GM04504 (cell line): ENCODE measurements around the gene DAAM1.
A peak's percentile ranks its signal among the peaks of the same experiment; 100 is the strongest.

Experiments used
- DNase-seq: peaks from one replicate; pipeline ENCODE4 v3.0.0-alpha.2; 2012; ENCODE audit warnings: low read depth

Gene DAAM1

DNA sequence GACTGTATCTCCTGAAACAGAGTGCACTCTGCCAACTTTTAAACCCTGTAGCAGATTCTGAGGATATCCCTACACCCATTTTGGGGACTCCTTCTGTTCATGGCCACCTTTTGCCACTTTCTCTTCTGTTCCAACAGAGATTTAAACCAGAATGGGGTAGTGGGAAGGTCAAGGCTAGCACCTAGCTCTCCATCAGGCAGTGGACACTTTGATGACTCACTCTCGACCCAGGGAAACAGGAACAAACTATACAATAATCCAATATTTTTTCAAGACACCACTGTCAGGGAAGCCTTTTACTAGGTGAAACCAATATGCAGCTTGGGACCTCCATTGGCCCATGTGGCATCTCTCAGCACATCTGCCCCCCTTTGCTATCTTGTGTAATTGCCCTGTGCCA lies 103.6 kb downstream of the DAAM1 start:
- DNase-seq = no peak

DNA sequence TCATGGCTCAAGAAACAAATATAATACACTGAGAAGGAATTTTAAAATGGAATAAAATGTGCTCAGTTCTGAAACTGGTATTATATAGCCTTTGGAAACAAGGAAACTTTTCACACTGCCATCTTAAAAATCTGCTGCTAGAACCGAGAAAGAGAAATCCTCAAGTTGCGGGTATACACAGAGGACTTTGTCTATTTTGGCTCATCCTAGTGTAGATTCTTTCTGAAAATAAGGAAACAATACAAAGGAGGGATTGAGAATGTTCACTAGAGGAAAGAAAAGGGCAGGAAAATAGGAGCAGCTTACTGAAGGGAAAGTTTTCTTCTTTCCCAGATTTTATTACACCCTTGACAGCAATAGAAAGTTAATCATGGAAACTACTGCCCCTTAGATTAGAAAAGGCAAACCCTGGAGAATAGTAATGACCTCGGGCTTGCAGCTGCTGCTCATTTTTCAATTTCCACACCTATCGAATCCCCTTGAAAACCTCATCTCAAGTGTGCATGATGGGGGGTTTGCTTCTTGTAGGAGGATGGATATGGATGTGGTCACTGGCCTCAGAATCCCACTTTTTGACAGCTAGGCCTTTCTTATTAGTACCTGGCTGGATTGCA lies 104.6 kb downstream of the DAAM1 start:
- no peak for DNase-seq

DNA sequence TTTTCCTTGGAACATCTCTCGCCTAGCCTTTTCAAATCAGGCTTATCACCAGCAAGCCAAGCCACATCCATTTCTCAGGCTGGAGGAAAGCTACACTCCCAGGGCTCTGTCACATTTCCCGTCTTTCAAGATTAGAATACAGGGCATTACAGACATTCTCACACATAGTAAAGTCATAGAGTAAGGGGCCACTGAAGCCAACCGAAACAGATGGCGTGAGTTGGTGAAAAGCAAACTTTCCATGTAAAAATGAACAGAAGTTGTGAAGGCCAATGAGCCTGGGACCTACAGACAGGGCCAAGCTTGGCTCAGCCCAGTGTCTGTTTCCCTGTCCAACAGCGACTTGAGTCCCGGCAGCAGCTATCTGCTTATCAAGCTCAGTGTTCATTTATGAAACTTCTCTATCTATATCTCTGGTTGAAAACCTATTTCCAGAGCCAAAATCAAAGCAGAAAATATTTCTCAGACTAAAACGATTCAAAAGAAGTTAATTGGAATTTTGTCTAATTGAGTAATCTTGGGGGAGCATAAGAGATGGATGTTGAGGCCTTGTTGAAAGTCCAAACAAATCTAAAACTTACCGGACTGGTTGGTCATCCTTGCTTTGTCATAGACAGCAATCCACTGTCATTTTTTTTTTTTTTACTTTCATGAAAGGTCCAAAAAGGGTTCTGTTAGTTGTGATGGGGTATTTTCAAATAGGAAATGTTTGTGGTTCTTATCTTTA lies 105.6 kb downstream of the DAAM1 start:
- DNase-seq = no peak

DNA sequence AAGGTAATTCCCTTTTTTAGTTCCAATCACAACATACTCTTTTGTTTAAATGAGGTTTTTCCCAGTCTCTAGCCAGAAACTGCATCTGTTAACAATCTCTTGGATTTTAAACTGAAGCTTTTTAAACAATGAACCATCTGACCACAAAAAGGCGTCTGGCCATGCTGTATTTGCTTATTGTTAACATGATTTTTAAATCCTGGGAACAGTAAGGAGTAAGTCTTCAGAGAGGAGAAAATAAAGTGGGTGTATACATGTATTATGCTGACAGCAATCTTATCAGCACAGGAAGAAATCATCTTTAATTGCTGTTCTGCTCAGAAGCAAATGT lies 106.2 kb downstream of the DAAM1 start:
- DNase-seq = peak; percentile 60

DNA sequence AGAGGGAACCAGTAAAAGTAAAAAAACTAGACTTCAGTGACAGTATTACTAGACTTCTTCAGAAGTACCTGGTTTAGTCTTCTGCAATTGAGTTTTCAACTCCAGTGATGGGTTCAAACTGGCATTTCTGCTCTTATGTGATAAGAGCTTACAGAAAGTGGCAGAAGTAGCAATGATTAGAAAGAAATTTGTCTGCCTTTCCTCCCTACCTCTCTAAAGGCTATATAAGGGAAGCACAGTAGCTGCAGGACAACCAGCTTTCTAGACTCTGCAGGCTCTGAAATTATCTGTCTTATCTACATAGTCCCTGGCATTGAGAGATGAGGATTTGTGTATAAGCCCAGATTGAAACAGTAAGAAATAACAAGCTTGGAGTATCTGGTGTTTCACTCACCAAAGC lies 107.5 kb downstream of the DAAM1 start:
- no peak for DNase-seq

DNA sequence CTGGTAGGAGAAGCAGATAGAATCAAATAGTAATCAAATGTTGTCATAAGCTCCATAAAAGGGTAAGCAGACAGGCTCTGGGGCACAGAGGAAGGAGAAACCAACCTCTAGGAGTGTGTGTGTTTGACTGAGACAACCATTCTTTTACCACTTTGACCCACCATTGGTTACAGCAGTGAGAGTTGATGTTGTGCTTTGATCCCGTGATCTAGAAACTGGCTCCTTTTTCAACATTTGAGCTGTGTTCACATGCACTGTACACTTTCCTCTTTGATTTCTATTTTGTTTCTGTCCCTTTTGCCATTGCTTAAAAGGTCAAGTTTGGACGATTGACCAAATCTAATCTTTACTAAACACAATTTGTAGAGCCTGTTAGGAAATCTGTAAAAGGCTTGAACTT lies 108.0 kb downstream of the DAAM1 start:
- DNase-seq = no peak

DNA sequence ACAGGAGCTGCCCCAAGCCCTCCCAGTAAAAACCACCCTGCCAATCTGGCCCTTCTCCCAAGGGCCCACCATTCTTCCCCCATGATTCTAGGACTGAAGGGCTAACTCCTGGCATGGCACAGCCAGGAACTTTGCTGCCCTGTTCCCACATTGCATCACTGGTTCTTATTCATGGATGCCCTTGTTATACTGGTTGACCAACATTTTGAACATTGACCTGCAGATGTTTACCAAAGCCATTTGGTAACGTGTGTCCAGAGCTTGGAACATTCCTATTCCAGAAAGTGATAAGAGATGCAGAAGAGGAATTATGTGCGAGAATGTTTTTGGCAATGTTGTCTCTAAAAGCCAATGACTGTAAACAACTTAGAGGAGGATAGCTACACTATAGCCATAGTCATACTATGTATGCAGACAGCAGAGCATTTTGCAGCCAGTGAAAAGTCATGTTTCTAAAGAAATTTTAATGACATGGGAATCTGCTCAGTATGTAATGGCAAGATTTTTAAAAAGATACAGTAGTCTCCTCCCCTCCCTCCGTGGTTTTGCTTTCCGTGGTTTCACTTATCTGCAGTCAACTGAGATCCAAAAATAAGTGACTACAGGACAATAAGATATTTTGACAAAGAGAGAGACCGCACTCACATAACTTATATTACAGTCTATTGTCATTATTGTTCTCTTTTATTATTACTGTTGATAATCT lies 108.8 kb downstream of the DAAM1 start:
- DNase-seq = no peak

DNA sequence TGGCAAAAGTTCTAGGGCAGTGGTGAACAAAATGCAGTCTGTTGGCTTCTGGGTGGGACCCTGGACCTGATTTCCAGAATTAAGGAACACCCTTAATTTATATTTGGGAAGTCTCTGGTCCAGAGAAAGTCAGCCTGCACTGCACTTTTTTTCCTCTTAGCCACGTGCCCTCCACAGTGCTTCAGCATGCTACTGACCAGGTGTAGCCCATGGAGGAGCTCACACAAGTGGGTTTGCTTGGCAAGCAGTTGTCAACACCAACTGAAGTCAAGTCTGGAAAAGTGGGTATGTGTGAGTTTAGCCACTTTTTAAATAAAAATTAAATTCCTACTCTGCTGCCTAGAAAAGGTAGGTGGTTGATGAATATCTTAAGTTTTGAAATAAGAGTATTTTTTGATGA lies 111.3 kb downstream of the DAAM1 start:
- no peak for DNase-seq

DNA sequence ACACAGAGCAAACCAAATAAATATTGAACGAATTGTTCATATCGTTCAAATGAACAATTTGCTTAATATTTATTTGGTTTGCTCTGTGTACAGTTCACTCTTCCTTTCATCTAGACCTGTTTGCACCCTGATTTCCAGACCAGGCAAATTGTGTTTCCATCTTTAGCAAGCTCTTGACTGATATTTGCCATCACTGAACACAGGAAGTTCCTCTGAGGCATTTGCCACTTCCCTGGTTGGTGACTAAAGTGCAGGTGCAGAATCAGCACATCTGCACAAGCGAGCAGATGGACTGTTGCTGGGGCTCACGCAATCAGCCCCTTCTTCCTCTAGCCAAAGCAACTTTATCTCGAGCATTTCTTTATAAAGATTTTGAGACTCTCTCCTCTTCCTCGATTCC lies 112.9 kb downstream of the DAAM1 start:
- DNase-seq = no peak

DNA sequence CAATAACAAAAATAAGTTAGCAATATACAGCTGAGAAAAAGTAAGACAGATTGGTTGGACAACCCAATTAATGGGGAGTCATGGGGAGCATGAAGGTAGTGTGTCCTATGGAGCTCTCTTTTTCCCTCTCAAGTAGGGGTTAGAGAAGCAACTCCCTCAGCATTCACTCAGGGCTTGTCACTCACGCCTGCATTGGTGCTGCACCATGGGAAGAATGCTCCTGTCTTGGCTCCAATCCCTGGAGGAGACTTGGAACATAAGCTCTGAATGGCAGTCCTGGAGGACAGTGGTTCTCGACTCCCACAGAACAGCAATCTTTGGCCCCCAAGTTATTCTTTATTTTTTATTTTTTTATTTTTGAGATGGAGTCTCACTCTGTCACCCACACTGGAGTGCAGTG lies 113.8 kb downstream of the DAAM1 start:
- no peak for DNase-seq

DNA sequence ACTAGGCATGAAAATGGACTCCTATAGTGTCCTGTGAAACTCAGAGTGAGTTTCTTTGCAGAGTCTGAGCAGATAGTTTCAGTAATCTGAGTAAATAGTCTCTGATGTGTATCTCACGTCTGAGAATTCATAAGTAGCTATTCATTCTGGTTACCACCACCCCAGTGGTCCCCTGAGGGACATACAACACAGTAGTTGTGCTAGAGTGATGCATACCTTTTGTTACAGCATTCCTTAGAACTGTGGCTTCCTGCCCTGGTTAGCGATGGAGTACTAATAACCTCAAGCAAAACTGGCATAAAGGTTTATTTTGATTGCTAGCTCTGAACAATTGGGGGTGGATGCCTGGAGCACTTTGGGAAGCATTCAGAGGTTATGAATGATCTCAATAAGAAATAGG lies 114.7 kb downstream of the DAAM1 start:
- no peak for DNase-seq

DNA sequence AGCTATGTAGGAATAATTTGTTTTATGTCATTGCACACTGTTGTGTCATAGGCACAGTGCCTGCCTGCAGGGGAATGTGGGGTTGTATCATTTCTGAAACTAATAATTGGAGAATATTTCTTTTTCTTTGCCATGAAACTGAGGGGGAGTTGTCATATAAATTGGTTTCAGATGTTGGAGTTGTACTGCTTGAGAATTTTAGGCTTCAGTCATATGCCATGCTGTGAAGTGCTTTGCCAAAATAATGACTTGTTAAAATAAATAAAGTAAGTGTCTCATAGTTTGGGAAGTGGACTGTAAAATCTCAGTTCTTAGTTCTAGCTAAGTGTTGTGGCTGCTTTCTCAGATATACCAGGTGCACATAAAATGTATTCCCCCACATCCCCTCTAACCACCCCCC lies 116.8 kb downstream of the DAAM1 start:
- peak; percentile 44 for DNase-seq

DNA sequence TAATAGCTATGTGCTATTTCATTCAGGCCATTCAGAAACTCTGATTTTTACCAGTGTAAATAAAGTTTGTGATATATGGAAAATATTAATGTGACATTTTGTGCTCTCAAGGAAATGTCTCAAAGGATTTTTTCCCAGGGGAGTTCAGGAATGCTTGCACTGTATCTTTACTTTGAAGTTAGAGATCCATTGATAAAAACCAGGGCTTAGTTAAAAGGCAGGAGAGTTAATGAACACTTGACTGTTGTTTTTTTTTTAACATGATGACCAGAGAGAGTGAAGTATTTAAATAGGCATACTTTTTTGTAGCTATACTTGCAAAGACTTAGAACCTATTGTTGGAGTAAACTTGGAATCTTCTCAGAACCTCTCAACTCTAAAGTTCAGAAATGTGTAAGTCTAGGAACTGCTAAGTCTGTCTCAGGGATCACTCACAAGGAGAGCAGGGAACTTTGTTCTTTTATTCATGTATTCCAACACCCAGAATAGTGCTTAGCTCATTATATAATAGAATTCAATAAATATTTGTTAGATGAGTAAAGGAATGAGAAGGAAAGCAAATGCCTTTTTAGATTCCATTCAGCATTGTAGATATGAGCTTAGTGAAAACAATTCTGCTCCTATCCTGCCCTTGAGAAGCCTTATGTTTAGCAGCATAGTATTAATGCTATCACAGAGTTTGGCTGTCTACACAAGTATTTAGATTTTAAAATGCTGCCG lies 117.5 kb downstream of the DAAM1 start:
- peak; percentile 28 for DNase-seq

DNA sequence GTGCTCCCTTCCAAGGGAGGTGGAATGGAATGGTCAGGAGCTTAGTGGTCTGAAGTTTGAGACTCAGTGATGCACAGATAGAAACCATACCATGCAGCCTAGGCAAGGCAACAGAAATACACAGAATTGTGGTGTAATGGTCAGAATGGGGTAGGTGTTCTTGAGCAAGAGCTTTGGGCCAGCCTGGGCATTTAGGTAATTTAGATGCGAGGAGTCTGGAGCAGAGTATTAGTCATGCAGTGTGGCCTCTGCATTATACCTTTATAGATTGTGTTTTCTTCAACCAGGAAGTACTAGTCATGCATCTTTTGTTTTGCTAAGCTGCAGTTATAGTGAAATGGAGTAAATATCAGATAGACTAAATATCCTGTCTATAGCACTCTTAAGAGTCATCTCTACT lies 118.3 kb downstream of the DAAM1 start:
- no peak for DNase-seq

DNA sequence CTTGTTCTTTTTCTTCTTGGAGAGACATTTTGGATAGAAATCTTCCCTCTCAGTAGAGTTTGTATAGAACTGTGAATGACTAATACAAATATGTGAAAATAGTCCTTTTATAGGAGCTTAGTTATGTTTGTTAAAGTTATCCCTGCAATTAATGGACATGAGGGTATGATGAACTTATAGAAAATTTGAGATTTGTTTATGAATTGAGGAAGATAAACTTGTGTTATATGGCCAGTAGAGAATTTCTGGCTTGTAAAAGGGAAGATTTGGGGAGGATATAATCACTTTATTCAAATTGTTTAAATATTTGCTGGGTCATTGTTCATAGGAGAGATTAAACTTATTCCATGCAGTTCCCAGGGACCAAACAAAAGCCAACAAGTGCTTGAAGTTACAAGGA lies 119.6 kb downstream of the DAAM1 start:
- DNase-seq = no peak

DNA sequence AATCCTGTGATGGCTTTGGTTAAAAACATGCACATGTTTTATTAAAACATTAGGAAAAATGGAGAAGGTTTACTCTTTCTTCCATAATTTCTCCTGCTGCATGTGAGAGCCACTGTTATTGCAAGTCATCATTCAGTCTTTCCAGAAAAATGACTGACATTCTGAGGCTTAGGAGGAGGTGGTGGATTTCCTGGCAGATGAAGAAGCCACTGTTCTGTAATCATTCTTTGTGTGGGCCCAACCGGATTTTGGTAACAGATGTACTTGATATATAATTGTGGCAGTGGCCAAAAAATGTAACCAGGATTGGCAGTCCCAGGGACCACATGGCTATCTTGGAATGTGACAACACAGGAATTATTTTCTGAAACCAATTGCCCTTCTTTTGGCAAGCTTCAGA lies 120.2 kb downstream of the DAAM1 start:
- no peak for DNase-seq

DNA sequence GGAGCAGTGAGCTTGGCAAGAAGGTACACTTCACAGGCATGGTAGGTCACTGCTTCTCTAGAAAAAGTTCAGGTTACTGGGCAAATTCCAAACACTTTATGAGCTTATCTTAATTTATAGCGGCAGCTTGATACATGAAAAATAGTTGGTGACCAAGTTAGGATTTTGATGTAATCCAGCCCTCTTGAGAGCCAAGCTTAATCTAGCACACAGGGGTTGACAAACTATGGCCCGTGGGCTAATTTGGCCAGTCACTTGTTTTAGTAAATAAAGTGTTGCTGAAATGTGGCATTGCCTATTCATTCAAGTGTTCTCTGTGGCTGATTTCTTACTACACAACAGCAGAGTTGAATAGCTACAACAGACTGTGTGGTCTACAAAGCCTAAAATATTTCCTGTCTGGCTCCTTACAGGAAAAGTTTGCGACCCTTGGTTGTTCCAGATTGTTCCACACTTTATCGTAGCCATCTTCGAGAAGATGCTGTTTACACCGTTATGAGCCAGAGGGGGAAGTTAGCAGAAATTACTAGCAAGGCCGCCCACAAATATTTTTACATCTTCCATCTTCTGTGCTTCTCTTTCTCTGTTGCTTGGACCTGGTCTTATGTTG lies 120.9 kb downstream of the DAAM1 start:
- no peak for DNase-seq

DNA sequence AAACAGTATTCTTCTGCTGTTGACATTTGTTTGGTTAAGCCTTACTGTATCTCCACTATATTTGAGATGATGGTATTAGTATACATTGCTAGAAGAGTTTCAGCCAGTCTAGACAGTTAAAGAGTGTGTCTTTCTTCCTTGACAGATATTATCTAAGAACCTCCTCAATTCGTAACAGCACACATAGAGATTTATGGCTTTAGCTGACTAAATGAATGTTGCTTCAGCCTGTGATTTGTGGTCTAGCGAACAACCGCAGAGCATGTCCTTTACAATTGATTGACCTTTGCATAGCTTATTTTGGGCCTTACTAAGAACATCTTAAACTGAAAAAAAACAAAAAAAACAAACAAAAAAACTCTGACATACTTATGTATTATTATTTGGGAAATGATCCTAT lies 122.2 kb downstream of the DAAM1 start:
- DNase-seq = no peak

DNA sequence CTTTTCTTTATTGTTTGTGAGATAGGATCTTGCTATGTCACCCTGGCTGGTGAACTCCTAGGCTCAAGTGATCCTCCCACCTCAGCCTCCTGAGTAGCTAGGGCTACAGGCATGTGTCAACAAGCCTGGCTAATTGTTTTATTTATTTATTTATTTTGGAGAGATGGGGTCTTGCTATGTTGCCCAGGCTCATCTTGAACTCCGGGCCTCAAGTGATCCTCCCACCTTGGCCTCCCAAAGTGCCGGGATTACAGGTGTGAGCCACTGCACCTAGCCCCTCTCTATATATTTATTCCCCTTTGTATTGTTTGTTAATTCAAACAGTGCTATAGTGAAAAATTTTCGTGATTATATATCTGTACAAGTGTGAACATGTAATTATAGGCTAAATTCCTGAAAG lies 123.3 kb downstream of the DAAM1 start:
- DNase-seq = no peak

DNA sequence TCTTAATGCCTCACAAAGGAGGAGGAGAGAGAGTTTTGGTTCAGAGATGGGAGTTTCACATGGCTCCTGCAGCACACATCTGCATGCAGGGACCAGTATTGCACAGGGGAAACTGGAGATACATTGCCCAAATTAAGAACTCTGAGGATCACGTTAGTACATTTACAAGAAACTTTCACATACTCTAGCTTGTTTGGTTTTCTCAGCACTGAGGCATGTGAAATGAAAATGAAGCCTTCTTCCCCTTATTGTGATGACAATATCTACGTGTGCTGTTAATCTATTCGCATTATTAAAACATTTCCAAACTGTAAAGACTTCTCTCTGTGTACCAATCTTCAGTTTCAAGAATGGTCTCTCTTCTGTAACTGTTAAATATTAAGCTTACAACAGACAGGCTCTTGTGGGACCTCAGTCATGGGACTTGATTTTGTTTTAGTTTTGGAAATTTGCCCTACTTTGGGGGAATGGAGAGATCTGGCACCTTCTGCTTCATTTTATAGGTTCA lies 124.7 kb downstream of the DAAM1 start:
- DNase-seq = no peak

DNA sequence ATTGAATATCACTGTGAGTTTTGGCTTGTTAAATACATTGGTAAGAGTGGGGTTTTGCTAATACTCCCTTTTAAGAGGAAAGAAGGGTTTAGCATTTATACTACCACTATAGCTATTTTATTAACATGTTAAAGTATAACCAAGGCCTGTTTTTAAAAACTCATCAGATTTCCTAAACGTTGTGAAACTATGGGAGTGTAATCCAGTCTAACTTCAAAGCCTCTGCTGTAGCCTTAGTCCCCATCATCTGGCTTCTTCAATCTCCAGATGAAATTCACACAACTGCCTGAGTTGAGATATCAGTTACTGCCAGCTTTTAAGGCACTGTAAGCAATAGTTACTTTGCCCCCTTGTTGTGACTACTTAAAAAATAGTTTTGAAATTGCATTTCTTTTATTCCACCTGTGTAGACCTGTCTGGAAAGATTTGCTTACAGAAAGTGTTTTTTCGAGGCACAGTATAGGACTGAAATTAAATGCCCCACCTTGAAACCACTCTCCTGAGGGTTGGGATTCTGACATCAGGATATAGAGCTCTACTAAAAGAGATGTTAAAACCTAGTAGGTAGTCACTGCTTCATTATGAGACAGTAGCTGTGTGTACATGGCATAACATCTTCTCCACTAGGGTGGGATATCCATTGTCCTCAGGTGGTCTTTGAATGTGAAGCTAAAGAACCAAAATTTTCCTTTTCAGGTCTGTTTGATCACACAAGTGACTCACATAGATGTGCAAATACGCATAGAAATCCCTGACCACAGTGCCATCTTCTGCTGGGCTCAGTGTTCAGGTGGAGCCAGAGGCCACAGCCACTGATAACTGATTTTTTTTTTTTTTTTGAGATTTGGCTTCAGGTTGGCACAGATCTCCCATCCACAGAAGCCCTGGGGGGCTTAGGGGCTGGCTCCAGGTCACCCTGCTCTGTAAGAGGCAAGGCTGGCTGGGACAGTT lies 125.5 kb downstream of the DAAM1 start:
- DNase-seq = no peak
